Prostate gland (tissue), 2 donors: ENCODE measurements around the gene GAK.

Experiments
- CTCF ChIP-seq, 4 experiments: fragments of 200-600 bp in 2 of 4; fragments of 450-650 bp in 2 of 4; sonication (generic) in 2 of 4; IDR thresholded peaks; 1 replicate in 3 of 4; 2 replicates in 1 of 4; pipeline ENCODE4 v1.5.1; 2016 to 2019; ENCODE audit warnings: antibody characterized with exemption in 4 of 4, mild to moderate bottlenecking in 2 of 4, moderate library complexity in 2 of 4
- POLR2A ChIP-seq: fragments of 450-650 bp; IDR thresholded peaks from one replicate; pipeline ENCODE4 v1.6.1; 2016; ENCODE audit warnings: antibody characterized with exemption, mild to moderate bottlenecking

- TF ChIP-seq CTCF (IDR thresholded peaks at IDR 0.05) (no peak), POLR2A (no peak)
These were observed 46.8 kb downstream of the GAK start for GRCh38 chr4:885353-885752.
